B cell (primary cell): ENCODE measurements around the gene CFB.

Experiments used
- CTCF ChIP-seq: fragments of 200-600 bp; IDR thresholded peaks from one replicate; pipeline ENCODE4 v1.8.0; 2022; ENCODE audit warnings: antibody characterized with exemption, mild to moderate bottlenecking
- EZH2 ChIP-seq: IDR thresholded peaks from 2 replicates; pipeline ENCODE4 v1.6.1; 2012; ENCODE audit warnings: borderline replicate concordance, low read depth, mild to moderate bottlenecking, moderate library complexity, low read length; ENCODE audit not compliant: insufficient read depth, poor library complexity, severe bottlenecking

- TF ChIP-seq CTCF (no peak), EZH2 (no peak)
Observed at GRCh38 chr6:31898383-31899011, 47.4 kb upstream of the CFB start.
